ENCODE results near the gene ARSD. TPM values are rescaled to one million over a fixed set of nuclear protein-coding genes. Genes with fewer than 3 reads are reported as not detected.

ARSD gene
- total RNA-seq, 1 donor from 2014 or later, result 91.9 TPM

GRCh38 chrX:2872671-2873277 is 56.4 kb downstream of the ARSD start:
- Histone ChIP-seq H3K27me3 (no peaks in the 10 kb centered on the region), H3K36me3 (no peaks in the 10 kb centered on the region), H3K9me3 (peaks cover 0 to 5% of the 10 kb centered on the region in 2 donors), H3K27ac (no peak overlapping the region), H3K4me3 (no peak overlapping the region), H3K4me1 (no peaks in the 10 kb centered on the region)
- intact Hi-C loops (cut with DNase I), result no loop called here
- TF ChIP-seq CTCF (IDR thresholded peaks at IDR 0.05), result no peak
- no peak for DNase-seq (ENCODE audit: low spot score in 2 of 2)

GRCh38 chrX:2871831-2872230 is 57.3 kb downstream of the ARSD start:
- no peak overlapping the region for H3K4me3 ChIP-seq
- H3K4me1 ChIP-seq, result no peaks in the 10 kb centered on the region
- TF ChIP-seq CTCF (IDR thresholded peaks at IDR 0.05), result no peak
- no peak for DNase-seq (ENCODE audit: low spot score in 2 of 2)
- peaks cover 0 to 5% of the 10 kb centered on the region in 2 donors for H3K9me3 ChIP-seq
- intact Hi-C loops (cut with DNase I), result no loop called here
- no peaks in the 10 kb centered on the region for H3K27me3 ChIP-seq
- no peaks in the 10 kb centered on the region for H3K36me3 ChIP-seq
- no peak overlapping the region for H3K27ac ChIP-seq

GRCh38 chrX:2870650-2871049 is 58.5 kb downstream of the ARSD start:
- H3K4me3 ChIP-seq, result no peak overlapping the region
- DNase-seq (ENCODE audit: low spot score in 2 of 2), result no peak
- peaks cover 0 to 5% of the 10 kb centered on the region in 2 donors for H3K9me3 ChIP-seq
- no peaks in the 10 kb centered on the region for H3K36me3 ChIP-seq
- TF ChIP-seq CTCF (IDR thresholded peaks at IDR 0.05), result no peak
- no peaks in the 10 kb centered on the region for H3K4me1 ChIP-seq
- no peaks in the 10 kb centered on the region for H3K27me3 ChIP-seq
- intact Hi-C loops (cut with DNase I), result no loop called here
- no peak overlapping the region for H3K27ac ChIP-seq

- H3K27ac ChIP-seq, result no peak overlapping the region
- H3K4me1 ChIP-seq, result no peaks in the 10 kb centered on the region
- no peaks in the 10 kb centered on the region for H3K27me3 ChIP-seq
- DNase-seq (ENCODE audit: low spot score in 2 of 2), result no peak
- H3K9me3 ChIP-seq, result peaks cover 0 to 5% of the 10 kb centered on the region in 2 donors
- intact Hi-C loops (cut with DNase I), result no loop called here
- H3K36me3 ChIP-seq, result no peaks in the 10 kb centered on the region
- H3K4me3 ChIP-seq, result no peak overlapping the region
- no peak for TF ChIP-seq CTCF (IDR thresholded peaks at IDR 0.05)
These were observed 61.9 kb downstream of the ARSD start for GRCh38 chrX:2867206-2867605.

- intact Hi-C loops (cut with DNase I), result no loop called here
- no peak for TF ChIP-seq CTCF (IDR thresholded peaks at IDR 0.05)
- H3K4me3 ChIP-seq, result no peak overlapping the region
- no peaks in the 10 kb centered on the region for H3K27me3 ChIP-seq
- H3K36me3 ChIP-seq, result no peaks in the 10 kb centered on the region
- no peak for DNase-seq (ENCODE audit: low spot score in 2 of 2)
- no peaks in the 10 kb centered on the region for H3K9me3 ChIP-seq
- H3K27ac ChIP-seq, result no peak overlapping the region
- H3K4me1 ChIP-seq, result no peaks in the 10 kb centered on the region
These were observed 65.5 kb downstream of the ARSD start for GRCh38 chrX:2863646-2864045.

GRCh38 chrX:2862404-2862803 is 66.7 kb downstream of the ARSD start:
- TF ChIP-seq CTCF (IDR thresholded peaks at IDR 0.05), result no peak
- Histone ChIP-seq H3K36me3 (no peaks in the 10 kb centered on the region), H3K4me1 (no peaks in the 10 kb centered on the region), H3K27me3 (no peaks in the 10 kb centered on the region), H3K27ac (no peak overlapping the region), H3K9me3 (no peaks in the 10 kb centered on the region), H3K4me3 (no peak overlapping the region)
- intact Hi-C loops (cut with DNase I), result no loop called here
- DNase-seq (ENCODE audit: low spot score in 2 of 2), result no peak

Data from ascending aorta (tissue), 2 donors.